Keratinocyte (primary cell): Measurements from ENCODE around the gene LAMP1. TPM values are rescaled to one million over a fixed set of nuclear protein-coding genes. Genes with fewer than 3 reads are reported as not detected.
"Not testable (repeated sequence)": the region's sequence is repeated elsewhere in the genome, so short reads cannot be mapped to it uniquely, and the experiment has no call there.

Experiments
- DNase-seq: peaks from one replicate; pipeline ENCODE4 v3.0.0-alpha.2; 2011; ENCODE audit warnings: low read depth, missing footprints, low spot score
- FAIRE-seq: peaks from 2 replicates; lab custom pipeline; 2011; peaks lifted over from hg19 to GRCh38; lab: Jason Lieb, UNC
- H2AFZ ChIP-seq: 2 replicates; pipeline ENCODE4 v1.6.0; 2012; ENCODE audit warnings: low read length, control low read depth, inconsistent platforms; ENCODE audit not compliant: control insufficient read depth
- H3K27ac ChIP-seq: 2 replicates; pipeline ENCODE4 v1.5.1; 2011; ENCODE audit warnings: low read length; ENCODE audit not compliant: control insufficient read depth, insufficient read depth
- H3K27me3 ChIP-seq: 3 replicates; pipeline ENCODE4 v1.6.0; 2011; ENCODE audit warnings: low read length; ENCODE audit not compliant: control insufficient read depth, insufficient read depth; ENCODE audit errors: extremely low read depth
- H3K36me3 ChIP-seq, 2 experiments: 2 replicates in 1 of 2; 3 replicates in 1 of 2; pipeline ENCODE4 v1.5.1; 2011; ENCODE audit warnings: low read length in 2 of 2, mild to moderate bottlenecking in 1 of 2; ENCODE audit not compliant: control insufficient read depth in 2 of 2, insufficient read depth in 2 of 2; ENCODE audit errors: extremely low read depth in 1 of 2
- H3K4me1 ChIP-seq: 3 replicates; pipeline ENCODE4 v1.5.1; 2011; ENCODE audit warnings: low read length; ENCODE audit not compliant: control insufficient read depth, insufficient read depth; ENCODE audit errors: extremely low read depth
- H3K4me2 ChIP-seq: 3 replicates; pipeline ENCODE4 v1.6.0; 2011; ENCODE audit warnings: low read depth, low read length; ENCODE audit not compliant: control insufficient read depth, insufficient read depth; ENCODE audit errors: extremely low read depth
- H3K4me3 ChIP-seq, 3 experiments: fragments of 200-600 bp in 1 of 3; sonication (generic) in 1 of 3; 2 replicates in 2 of 3; 3 replicates in 1 of 3; pipeline ENCODE4 v1.5.1; 2011 to 2016; ENCODE audit warnings: low read length in 3 of 3, mild to moderate bottlenecking in 3 of 3, control low read depth in 2 of 3, inconsistent platforms in 1 of 3, low read depth in 1 of 3, mixed read lengths in 1 of 3, mixed run types in 1 of 3, moderate library complexity in 1 of 3; ENCODE audit not compliant: control insufficient read depth in 2 of 3, insufficient read depth in 2 of 3; ENCODE audit errors: extremely low read depth in 1 of 3
- H3K79me2 ChIP-seq: 2 replicates; pipeline ENCODE4 v1.6.0; 2012; ENCODE audit warnings: low read length; ENCODE audit not compliant: control insufficient read depth, insufficient read depth
- H3K9ac ChIP-seq: 3 replicates; pipeline ENCODE4 v1.6.0; 2011; ENCODE audit warnings: low read length; ENCODE audit not compliant: control insufficient read depth, insufficient read depth; ENCODE audit errors: extremely low read depth
- H3K9me1 ChIP-seq: 3 replicates; pipeline ENCODE4 v1.6.0; 2011; ENCODE audit warnings: low read length; ENCODE audit not compliant: control insufficient read depth, insufficient read depth; ENCODE audit errors: extremely low read depth
- H3K9me3 ChIP-seq: 2 replicates; pipeline ENCODE4 v1.5.1; 2012; ENCODE audit warnings: low read depth, low read length; ENCODE audit not compliant: control insufficient read depth
- H4K20me1 ChIP-seq: 3 replicates; pipeline ENCODE4 v1.6.0; 2011; ENCODE audit warnings: low read length; ENCODE audit not compliant: control insufficient read depth, insufficient read depth; ENCODE audit errors: extremely low read depth
- EZH2 ChIP-seq: IDR thresholded peaks from one replicate; pipeline ENCODE4 v1.6.1; 2012; ENCODE audit warnings: inconsistent platforms, mild to moderate bottlenecking, low read length, moderate library complexity
- dilution Hi-C: fragments of 300-500 bp; cut with MboI; formaldehyde crosslinking; loops from one replicate; pipeline ENCODE4 v1.7.0; 2020; ENCODE audit warnings: low sequenced_read_pairs; ENCODE audit not compliant: extremely low pct_ligation_motif_present
- polyA plus RNA-seq, 5 experiments: library from polyadenylated mRNA; depleted of rRNA in 3 of 5; stranded (reverse) in 3 of 5; stranded (forward) in 1 of 5; unstranded in 1 of 5; fragments of >200 nt; gene quantifications; 1 replicate in 1 of 5; 2 replicates in 3 of 5; 3 replicates in 1 of 5; pipeline versions ENCODE4 v1.2.1 to v1.2.3, GENCODE V29; 2011 to 2012; ENCODE audit warnings: missing spikeins in 2 of 5, low read depth in 1 of 5, low replicate concordance in 1 of 5
- small RNA-seq, 3 experiments: library from RNA; depleted of rRNA; stranded (forward); fragments of <200 nt; gene quantifications; one replicate each; pipeline ENCODE3, GENCODE V24; 2012; ENCODE audit warnings: low read depth in 3 of 3, low replicate concordance in 1 of 3; ENCODE audit not compliant: insufficient read length in 3 of 3
- TF ChIP-seq, protein P1 (sequence below), 3 experiments: IDR thresholded peaks in 1 of 3; conservative IDR thresholded peaks in 1 of 3; optimal IDR thresholded peaks in 1 of 3; 2 replicates in 2 of 3; 3 replicates in 1 of 3; pipeline versions ENCODE3 to v1.5.1; 2011; ENCODE audit warnings: low read length in 3 of 3, mild to moderate bottlenecking in 3 of 3, moderate library complexity in 2 of 3, control low read depth in 1 of 3, inconsistent platforms in 1 of 3; ENCODE audit not compliant: insufficient read depth in 2 of 3; ENCODE audit errors: extremely low read depth in 1 of 3

The LAMP1 gene
- polyA plus RNA-seq, 1 donor (not counting 4 experiments of a cell fraction or from before 2014, with no cell fraction given): 202 TPM

GRCh38 chr13:113371061-113371460 is 74.0 kb downstream of the LAMP1 start:
- Histone ChIP-seq H2AFZ (no peak overlapping the region), H3K9me1 (no peaks in the 10 kb centered on the region), H3K4me2 (no peak overlapping the region), H3K4me3 (no peak overlapping the region), H3K27ac (no peak overlapping the region), H3K79me2 (no peaks in the 10 kb centered on the region), H3K9me3 (no peaks in the 10 kb centered on the region), H3K27me3 (peaks cover under 1% of the 10 kb centered on the region), H4K20me1 (no peaks in the 10 kb centered on the region), H3K36me3 (no peaks in the 10 kb centered on the region), H3K9ac (no peak overlapping the region), H3K4me1 (no peaks in the 10 kb centered on the region)
- FAIRE-seq (no peak), DNase-seq (no peak)
- no peak for TF ChIP-seq EZH2
- TF ChIP-seq, protein P1, sequence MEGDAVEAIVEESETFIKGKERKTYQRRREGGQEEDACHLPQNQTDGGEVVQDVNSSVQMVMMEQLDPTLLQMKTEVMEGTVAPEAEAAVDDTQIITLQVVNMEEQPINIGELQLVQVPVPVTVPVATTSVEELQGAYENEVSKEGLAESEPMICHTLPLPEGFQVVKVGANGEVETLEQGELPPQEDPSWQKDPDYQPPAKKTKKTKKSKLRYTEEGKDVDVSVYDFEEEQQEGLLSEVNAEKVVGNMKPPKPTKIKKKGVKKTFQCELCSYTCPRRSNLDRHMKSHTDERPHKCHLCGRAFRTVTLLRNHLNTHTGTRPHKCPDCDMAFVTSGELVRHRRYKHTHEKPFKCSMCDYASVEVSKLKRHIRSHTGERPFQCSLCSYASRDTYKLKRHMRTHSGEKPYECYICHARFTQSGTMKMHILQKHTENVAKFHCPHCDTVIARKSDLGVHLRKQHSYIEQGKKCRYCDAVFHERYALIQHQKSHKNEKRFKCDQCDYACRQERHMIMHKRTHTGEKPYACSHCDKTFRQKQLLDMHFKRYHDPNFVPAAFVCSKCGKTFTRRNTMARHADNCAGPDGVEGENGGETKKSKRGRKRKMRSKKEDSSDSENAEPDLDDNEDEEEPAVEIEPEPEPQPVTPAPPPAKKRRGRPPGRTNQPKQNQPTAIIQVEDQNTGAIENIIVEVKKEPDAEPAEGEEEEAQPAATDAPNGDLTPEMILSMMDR (optimal IDR thresholded peaks at IDR 0.05 in 1 of 3, IDR thresholded peaks at IDR 0.05 in 1 of 3, conservative IDR thresholded peaks at IDR 0.05 in 1 of 3; ENCODE audit: extremely low read depth in 1 of 3, insufficient read depth in 2 of 3, low read length in 3 of 3): no peak
- dilution Hi-C loops: no loop called here

- dilution Hi-C loops, H3K79me2 ChIP-seq, H3K4me3 ChIP-seq, H3K4me1 ChIP-seq, FAIRE-seq, H3K9ac ChIP-seq, DNase-seq, H4K20me1 ChIP-seq, H3K27me3 ChIP-seq, H3K27ac ChIP-seq, H3K9me1 ChIP-seq, H3K36me3 ChIP-seq, H3K9me3 ChIP-seq, H3K4me2 ChIP-seq, H2AFZ ChIP-seq: not testable (repeated sequence)
Observed at GRCh38 chr13:113371701-113372100, 74.7 kb downstream of the LAMP1 start.

Small RNAs within 50 kb of the gene (small RNA-seq; reads per million reads assigned to genes)
- 0 reads per million in 3 experiments for gene MIR8075

Other genes with a start within 250 kb of the LAMP1 start
- gene F7, start 191.4 kb upstream of the LAMP1 start, polyA plus RNA-seq: not detected in 3 replicates
- gene F10, start 174.4 kb upstream of the LAMP1 start, polyA plus RNA-seq: not detected in 3 replicates
- not detected in 3 replicates for gene PROZ, start 138.6 kb upstream of the LAMP1 start, polyA plus RNA-seq
- 52.7 to 76.5 TPM (median 64.8 TPM) in 3 replicates for gene PCID2, start 88.6 kb upstream of the LAMP1 start, polyA plus RNA-seq
- 35.8 to 69.3 TPM (median 57.3 TPM) in 3 replicates for gene CUL4A, start 87.6 kb upstream of the LAMP1 start, polyA plus RNA-seq
- 2.8 to 5.2 TPM (median 2.8 TPM) in 3 replicates for gene GRTP1, start 66.9 kb downstream of the LAMP1 start, polyA plus RNA-seq
- 1.2 to 2.2 TPM (median 2.0 TPM) in 3 replicates for gene ADPRHL1, start 156.2 kb downstream of the LAMP1 start, polyA plus RNA-seq
- 6.5 to 9.1 TPM (median 7.8 TPM) in 3 replicates for gene DCUN1D2, start 193.5 kb downstream of the LAMP1 start, polyA plus RNA-seq